ENCODE results near the gene MEIG1. TPM values are rescaled to one million over a fixed set of nuclear protein-coding genes. Genes with fewer than 3 reads are reported as not detected.
"Not testable (repeated sequence)": the region's sequence is repeated elsewhere in the genome, so short reads cannot be mapped to it uniquely, and the experiment has no call there.

The MEIG1 gene
- total RNA-seq, 1 experiment from 2014 or later = 1.7 TPM

DNA sequence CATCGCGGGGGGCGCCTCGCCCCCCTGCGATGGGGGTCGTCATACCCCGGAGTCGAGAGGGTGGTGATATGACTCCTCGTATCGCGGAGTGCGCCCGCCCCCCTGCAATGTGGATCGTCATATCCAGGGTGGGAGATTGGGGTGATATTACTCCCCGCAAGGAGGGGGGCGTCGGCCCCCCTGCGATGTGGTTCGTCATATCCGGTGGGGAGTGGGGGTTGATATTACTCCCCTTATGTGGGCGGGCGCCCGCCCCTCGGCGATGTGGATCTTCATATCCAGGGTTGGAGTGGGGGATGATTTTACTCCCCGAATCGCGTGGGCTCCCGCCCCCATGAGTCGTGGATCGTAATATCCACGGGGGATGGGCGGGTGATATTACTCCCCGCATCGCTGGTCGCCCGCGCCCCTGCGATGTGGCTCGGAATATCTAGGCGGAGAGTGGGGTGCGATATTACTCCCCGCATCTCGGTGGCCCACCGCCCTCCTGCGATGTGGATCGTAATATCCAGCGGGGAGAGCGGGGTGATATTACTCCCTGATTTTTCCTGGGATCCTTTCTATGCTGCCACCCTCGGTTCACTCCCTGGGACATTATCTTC lies 36.9 kb downstream of the MEIG1 start:
- peaks cover 6% of the 10 kb centered on the region for H3K36me3 Mint-ChIP-seq (ENCODE audit: insufficient read depth, unreplicated experiment)
- H3K4me3 Mint-ChIP-seq (ENCODE audit: unreplicated experiment) = peak overlapping the region; percentile 60
- no peak for DNase-seq (ENCODE audit: unreplicated experiment)
- intact Hi-C loops (cut with micrococcal nuclease) = no loop called here
- peaks cover 7% of the 10 kb centered on the region for H3K4me1 Mint-ChIP-seq (ENCODE audit: insufficient read depth, unreplicated experiment)
- ChIA-PET CTCF (no interaction called here), POLR2A (no interaction called here)
- TF ChIP-seq, protein P1, sequence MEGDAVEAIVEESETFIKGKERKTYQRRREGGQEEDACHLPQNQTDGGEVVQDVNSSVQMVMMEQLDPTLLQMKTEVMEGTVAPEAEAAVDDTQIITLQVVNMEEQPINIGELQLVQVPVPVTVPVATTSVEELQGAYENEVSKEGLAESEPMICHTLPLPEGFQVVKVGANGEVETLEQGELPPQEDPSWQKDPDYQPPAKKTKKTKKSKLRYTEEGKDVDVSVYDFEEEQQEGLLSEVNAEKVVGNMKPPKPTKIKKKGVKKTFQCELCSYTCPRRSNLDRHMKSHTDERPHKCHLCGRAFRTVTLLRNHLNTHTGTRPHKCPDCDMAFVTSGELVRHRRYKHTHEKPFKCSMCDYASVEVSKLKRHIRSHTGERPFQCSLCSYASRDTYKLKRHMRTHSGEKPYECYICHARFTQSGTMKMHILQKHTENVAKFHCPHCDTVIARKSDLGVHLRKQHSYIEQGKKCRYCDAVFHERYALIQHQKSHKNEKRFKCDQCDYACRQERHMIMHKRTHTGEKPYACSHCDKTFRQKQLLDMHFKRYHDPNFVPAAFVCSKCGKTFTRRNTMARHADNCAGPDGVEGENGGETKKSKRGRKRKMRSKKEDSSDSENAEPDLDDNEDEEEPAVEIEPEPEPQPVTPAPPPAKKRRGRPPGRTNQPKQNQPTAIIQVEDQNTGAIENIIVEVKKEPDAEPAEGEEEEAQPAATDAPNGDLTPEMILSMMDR (IDR thresholded peaks at IDR 0.05; ENCODE audit: unreplicated experiment) = no peak
- H3K27me3 Mint-ChIP-seq (ENCODE audit: insufficient read depth, unreplicated experiment) = peaks cover 12% of the 10 kb centered on the region
- BruUV-seq (replicated peaks) = no TSS peak
- H3K27ac Mint-ChIP-seq (ENCODE audit: low read depth, unreplicated experiment) = no peak overlapping the region
- no peaks in the 10 kb centered on the region for H3K9me3 Mint-ChIP-seq (ENCODE audit: unreplicated experiment)

DNA sequence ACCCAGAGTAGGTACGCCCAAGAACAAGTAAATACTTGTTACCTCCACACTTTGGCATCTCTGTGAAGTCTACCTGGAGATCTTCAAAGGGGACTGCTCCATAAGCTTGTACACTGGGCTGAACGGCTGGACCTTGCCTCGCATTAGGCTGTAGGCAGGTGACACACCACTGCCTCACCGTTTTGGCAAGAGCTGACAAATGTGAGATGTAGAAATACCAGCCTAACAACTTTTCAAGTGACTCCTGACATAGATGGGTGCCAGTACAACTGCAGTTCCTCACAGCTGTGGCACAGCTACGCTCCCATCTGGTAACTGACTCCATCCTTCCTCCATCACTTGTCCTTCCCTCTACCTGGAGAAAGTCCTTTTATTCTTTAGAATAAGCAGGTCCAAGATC lies 54.3 kb downstream of the MEIG1 start:
- peak; percentile 53 for DNase-seq (ENCODE audit: unreplicated experiment)
- H3K27me3 Mint-ChIP-seq (ENCODE audit: insufficient read depth, unreplicated experiment); H3K4me3 Mint-ChIP-seq (ENCODE audit: unreplicated experiment); H3K27ac Mint-ChIP-seq (ENCODE audit: low read depth, unreplicated experiment); H3K9me3 Mint-ChIP-seq (ENCODE audit: unreplicated experiment); intact Hi-C loops (cut with micrococcal nuclease); BruUV-seq (replicated peaks); H3K4me1 Mint-ChIP-seq (ENCODE audit: insufficient read depth, unreplicated experiment); H3K36me3 Mint-ChIP-seq (ENCODE audit: insufficient read depth, unreplicated experiment): not testable (repeated sequence)
- ChIA-PET POLR2A (interaction anchor here (1.1 kb wide), 1 partner anchor 60 kb away, joined by 4 read pairs; no protein-coding TSS in a partner anchor), CTCF (interaction anchor here (0.6 kb wide), 1 partner anchor 506 kb away, joined by 3 read pairs; no protein-coding TSS in a partner anchor)

- H3K4me3 Mint-ChIP-seq (ENCODE audit: unreplicated experiment) = no peak overlapping the region
- TF ChIP-seq, protein P1 (IDR thresholded peaks at IDR 0.05; ENCODE audit: unreplicated experiment) = no peak
- ChIA-PET POLR2A (no interaction called here), CTCF (no interaction called here)
- no peaks in the 10 kb centered on the region for H3K4me1 Mint-ChIP-seq (ENCODE audit: insufficient read depth, unreplicated experiment)
- no peak for DNase-seq (ENCODE audit: unreplicated experiment)
- no TSS peak for BruUV-seq (replicated peaks)
- no peaks in the 10 kb centered on the region for H3K36me3 Mint-ChIP-seq (ENCODE audit: insufficient read depth, unreplicated experiment)
- no peaks in the 10 kb centered on the region for H3K9me3 Mint-ChIP-seq (ENCODE audit: unreplicated experiment)
- H3K27me3 Mint-ChIP-seq (ENCODE audit: insufficient read depth, unreplicated experiment) = no peaks in the 10 kb centered on the region
- no peak overlapping the region for H3K27ac Mint-ChIP-seq (ENCODE audit: low read depth, unreplicated experiment)
- intact Hi-C loops (cut with micrococcal nuclease) = no loop called here
These were observed 56.3 kb downstream of the MEIG1 start for GRCh38 chr10:15015451-15015850.

- CTCF ChIA-PET; H3K4me1 Mint-ChIP-seq (ENCODE audit: insufficient read depth, unreplicated experiment): not testable (repeated sequence)
These were observed 61.8 kb downstream of the MEIG1 start for GRCh38 chr10:15020966-15021365.

More at GRCh38 chr10:15020966-15021365, 61.8 kb downstream of the MEIG1 start:
- intact Hi-C loops (cut with micrococcal nuclease); H3K9me3 Mint-ChIP-seq (ENCODE audit: unreplicated experiment); H3K27ac Mint-ChIP-seq (ENCODE audit: low read depth, unreplicated experiment); H3K36me3 Mint-ChIP-seq (ENCODE audit: insufficient read depth, unreplicated experiment); POLR2A ChIA-PET; H3K27me3 Mint-ChIP-seq (ENCODE audit: insufficient read depth, unreplicated experiment); H3K4me3 Mint-ChIP-seq (ENCODE audit: unreplicated experiment); BruUV-seq (replicated peaks): not testable (repeated sequence)
- DNase-seq (ENCODE audit: unreplicated experiment) = peak; percentile 6

Other genes starting within 250 kb of the MEIG1 start
- 32.1 and 41.3 TPM in 2 replicates for gene FAM107B, start 184.5 kb upstream of the MEIG1 start, total RNA-seq (2022)
- gene CDNF, start 121.4 kb upstream of the MEIG1 start, total RNA-seq (2022) = 1.9 and 2.9 TPM in 2 replicates
- gene HSPA14, start 121.1 kb upstream of the MEIG1 start, total RNA-seq (2022) = 12.1 and 14.0 TPM in 2 replicates
- 17.2 and 18.1 TPM in 2 replicates for gene MSANTD7, start 121.1 kb upstream of the MEIG1 start, total RNA-seq (2022)
- 14.9 and 16.0 TPM in 2 replicates for gene SUV39H2, start 80.5 kb upstream of the MEIG1 start, total RNA-seq (2022)
- gene DCLRE1C, start 5.3 kb upstream of the MEIG1 start, total RNA-seq (2022) = 10.3 and 11.5 TPM in 2 replicates
- gene OLAH, start 84.6 kb downstream of the MEIG1 start, total RNA-seq (2022) = 1.4 and 2.1 TPM in 2 replicates
- 0.54 and 0.63 TPM in 2 replicates for gene ACBD7, start 129.4 kb downstream of the MEIG1 start, total RNA-seq (2022)
- gene RPP38, start 138.0 kb downstream of the MEIG1 start, total RNA-seq (2022) = 26.4 and 30.8 TPM in 2 replicates
- gene NMT2, start 209.3 kb downstream of the MEIG1 start, total RNA-seq (2022) = 9.6 and 10.5 TPM in 2 replicates

All from MCF 10A (cell line).